Neural cell (in vitro differentiated cells): Measurements from ENCODE around the gene OSBPL5. TPM values are rescaled to one million over a fixed set of nuclear protein-coding genes. Genes with fewer than 3 reads are reported as not detected.

Experiments
- H2AFZ ChIP-seq: fragments of 200-600, 300-800 bp; sonication (generic), shearing (Covaris generic); 2 replicates; pipeline ENCODE4 v1.6.0; 2014; ENCODE audit warnings: low read depth, mild to moderate bottlenecking, antibody characterized with exemption, low read length, moderate library complexity
- H3F3A ChIP-seq: fragments of 200-600 bp; shearing (Covaris generic); 2 replicates; pipeline ENCODE4 v1.6.1; 2016; ENCODE audit warnings: mild to moderate bottlenecking, moderate library complexity, mixed read lengths, antibody characterized with exemption, low read length; ENCODE audit not compliant: insufficient read depth, poor library complexity, severe bottlenecking
- H3K27ac ChIP-seq: fragments of 200-600, 300-800 bp; sonication (generic), shearing (Covaris generic); 2 replicates; pipeline ENCODE4 v1.5.1; 2014; ENCODE audit warnings: mild to moderate bottlenecking, low read length, moderate library complexity
- H3K27me3 ChIP-seq: fragments of 300-800, 200-600 bp; sonication (generic), shearing (Covaris generic); 2 replicates; pipeline ENCODE4 v1.6.0; 2014; ENCODE audit warnings: mild to moderate bottlenecking, low read depth, low read length, moderate library complexity; ENCODE audit not compliant: insufficient read depth
- H3K36me3 ChIP-seq: fragments of 300-800, 200-600 bp; sonication (generic), shearing (Covaris generic); 2 replicates; pipeline ENCODE4 v1.5.1; 2014; ENCODE audit warnings: mild to moderate bottlenecking, antibody characterized with exemption, low read length, moderate library complexity; ENCODE audit not compliant: insufficient read depth
- H3K4me2 ChIP-seq: fragments of 300-800, 200-600 bp; sonication (generic), shearing (Covaris generic); 2 replicates; pipeline ENCODE4 v1.6.0; 2014; ENCODE audit warnings: mild to moderate bottlenecking, low read length
- H3K4me3 ChIP-seq: fragments of 300-800, 200-600 bp; sonication (generic), shearing (Covaris generic); 2 replicates; pipeline ENCODE4 v1.5.1; 2014; ENCODE audit warnings: mild to moderate bottlenecking, low read length, moderate library complexity
- H3K79me2 ChIP-seq: fragments of 200-600 bp; shearing (Covaris generic); replicated peaks from 2 replicates; pipeline ENCODE4 v1.6.0; 2014; ENCODE audit warnings: mild to moderate bottlenecking, low read length, moderate library complexity; ENCODE audit not compliant: insufficient read depth
- H3K9ac ChIP-seq: fragments of 300-800, 200-600 bp; sonication (generic), shearing (Covaris generic); 2 replicates; pipeline ENCODE4 v1.6.1; 2016; ENCODE audit warnings: mild to moderate bottlenecking, low read length, mixed read lengths
- H3K9me2 ChIP-seq: fragments of 200-600 bp; shearing (Covaris generic); 2 replicates; pipeline ENCODE4 v1.6.1; 2016; ENCODE audit warnings: mild to moderate bottlenecking, low read length, mixed read lengths; ENCODE audit not compliant: insufficient read depth
- H3K9me3 ChIP-seq: fragments of 200-600, 300-800 bp; sonication (generic), shearing (Covaris generic); 2 replicates; pipeline ENCODE4 v1.6.1; 2016; ENCODE audit warnings: mild to moderate bottlenecking, mixed run types, low read length, moderate library complexity, mixed read lengths
- H4K20me1 ChIP-seq: fragments of 200-600 bp; shearing (Covaris generic); 2 replicates; pipeline ENCODE4 v1.6.1; 2016; ENCODE audit warnings: mild to moderate bottlenecking, mixed run types; ENCODE audit not compliant: insufficient read depth
- EP300 ChIP-seq: fragments of 450-650 bp; conservative IDR thresholded peaks from 2 replicates; pipeline ENCODE4 v1.6.1; 2014; ENCODE audit warnings: antibody characterized with exemption, mild to moderate bottlenecking, moderate library complexity; ENCODE audit not compliant: poor library complexity, severe bottlenecking
- EZH2 ChIP-seq: fragments of 200-600, 300-800 bp; shearing (Covaris generic), sonication (generic); IDR thresholded peaks from 2 replicates; pipeline ENCODE4 v1.6.1; 2014; ENCODE audit warnings: antibody characterized with exemption, low read length, borderline replicate concordance, mild to moderate bottlenecking; ENCODE audit not compliant: insufficient read depth, poor library complexity, severe bottlenecking
- MXI1 ChIP-seq: fragments of 450-650 bp; conservative IDR thresholded peaks from 2 replicates; pipeline ENCODE4 v1.6.1; 2014; ENCODE audit warnings: antibody characterized with exemption, mild to moderate bottlenecking; ENCODE audit not compliant: poor library complexity, severe bottlenecking
- POLR2AphosphoS5 ChIP-seq: IDR thresholded peaks from 2 replicates; pipeline ENCODE4 v1.6.1; 2012
- RAD21 ChIP-seq: fragments of 450-650 bp; conservative IDR thresholded peaks from 2 replicates; pipeline ENCODE4 v1.6.1; 2014; ENCODE audit warnings: antibody characterized with exemption, mild to moderate bottlenecking, moderate library complexity
- SMC3 ChIP-seq: fragments of 450-650 bp; conservative IDR thresholded peaks from 2 replicates; pipeline ENCODE4 v1.6.1; 2014; ENCODE audit warnings: antibody characterized with exemption, mild to moderate bottlenecking, moderate library complexity; ENCODE audit not compliant: poor library complexity
- TAF1 ChIP-seq: IDR thresholded peaks from 2 replicates; pipeline ENCODE4 v1.6.1; 2012; ENCODE audit warnings: low read depth
- polyA plus RNA-seq: library from polyadenylated mRNA; depleted of rRNA; stranded (reverse); fragments of >200 nt; gene quantifications from 2 replicates; pipeline ENCODE4 v1.2.3, GENCODE V29; 2014
- TF ChIP-seq, protein P1 (sequence below): IDR thresholded peaks from 2 replicates; pipeline ENCODE4 v1.6.1; 2012; ENCODE audit warnings: borderline replicate concordance
- TF ChIP-seq, protein P2 (sequence below): fragments of 450-650 bp; IDR thresholded peaks from 2 replicates; pipeline ENCODE4 v1.5.1; 2014; ENCODE audit warnings: antibody characterized with exemption, mild to moderate bottlenecking, moderate library complexity; ENCODE audit not compliant: poor library complexity, severe bottlenecking

Gene OSBPL5
- polyA plus RNA-seq, 1 donor from 2014 or later = 49.1 TPM

DNA sequence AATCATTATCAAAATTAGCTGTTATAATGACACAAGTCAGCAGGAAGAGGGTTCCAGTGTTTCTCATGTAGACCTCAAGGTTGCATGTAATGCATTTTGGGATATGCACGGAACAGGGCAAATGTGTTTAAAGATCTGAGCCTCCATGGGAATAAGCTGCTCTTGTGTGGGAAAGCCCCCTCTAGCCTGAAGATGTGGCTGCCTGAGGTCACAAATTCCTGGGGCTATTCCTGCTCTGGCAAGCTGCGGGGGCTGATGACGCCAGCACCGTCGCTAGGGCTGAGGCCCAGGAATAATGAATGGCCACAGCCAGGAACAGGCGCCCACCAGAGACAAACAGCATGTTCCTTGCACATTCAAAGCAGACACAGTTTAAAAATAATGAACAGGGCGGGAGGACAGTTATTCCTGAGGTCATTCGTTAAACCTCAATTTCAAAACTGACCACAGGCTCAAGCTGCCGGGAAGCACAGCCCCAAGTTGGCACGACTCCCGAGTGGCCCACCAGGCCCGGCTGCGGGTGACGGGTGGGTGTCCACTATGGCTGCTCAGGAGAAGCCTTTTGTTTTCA, 11.7 kb downstream of the OSBPL5 start:
- Histone ChIP-seq H3K27me3 (no peaks in the 10 kb centered on the region), H3K79me2 (peaks cover 7% of the 10 kb centered on the region), H2AFZ (no peak overlapping the region), H3F3A (no peaks in the 10 kb centered on the region), H4K20me1 (no peaks in the 10 kb centered on the region), H3K4me2 (no peak overlapping the region), H3K9me2 (no peaks in the 10 kb centered on the region), H3K36me3 (no peaks in the 10 kb centered on the region), H3K9ac (no peak overlapping the region), H3K27ac (no peak overlapping the region), H3K9me3 (no peaks in the 10 kb centered on the region), H3K4me3 (no peak overlapping the region)
- TF ChIP-seq TAF1 = no peak
- TF ChIP-seq EP300 = no peak
- TF ChIP-seq, protein P1, sequence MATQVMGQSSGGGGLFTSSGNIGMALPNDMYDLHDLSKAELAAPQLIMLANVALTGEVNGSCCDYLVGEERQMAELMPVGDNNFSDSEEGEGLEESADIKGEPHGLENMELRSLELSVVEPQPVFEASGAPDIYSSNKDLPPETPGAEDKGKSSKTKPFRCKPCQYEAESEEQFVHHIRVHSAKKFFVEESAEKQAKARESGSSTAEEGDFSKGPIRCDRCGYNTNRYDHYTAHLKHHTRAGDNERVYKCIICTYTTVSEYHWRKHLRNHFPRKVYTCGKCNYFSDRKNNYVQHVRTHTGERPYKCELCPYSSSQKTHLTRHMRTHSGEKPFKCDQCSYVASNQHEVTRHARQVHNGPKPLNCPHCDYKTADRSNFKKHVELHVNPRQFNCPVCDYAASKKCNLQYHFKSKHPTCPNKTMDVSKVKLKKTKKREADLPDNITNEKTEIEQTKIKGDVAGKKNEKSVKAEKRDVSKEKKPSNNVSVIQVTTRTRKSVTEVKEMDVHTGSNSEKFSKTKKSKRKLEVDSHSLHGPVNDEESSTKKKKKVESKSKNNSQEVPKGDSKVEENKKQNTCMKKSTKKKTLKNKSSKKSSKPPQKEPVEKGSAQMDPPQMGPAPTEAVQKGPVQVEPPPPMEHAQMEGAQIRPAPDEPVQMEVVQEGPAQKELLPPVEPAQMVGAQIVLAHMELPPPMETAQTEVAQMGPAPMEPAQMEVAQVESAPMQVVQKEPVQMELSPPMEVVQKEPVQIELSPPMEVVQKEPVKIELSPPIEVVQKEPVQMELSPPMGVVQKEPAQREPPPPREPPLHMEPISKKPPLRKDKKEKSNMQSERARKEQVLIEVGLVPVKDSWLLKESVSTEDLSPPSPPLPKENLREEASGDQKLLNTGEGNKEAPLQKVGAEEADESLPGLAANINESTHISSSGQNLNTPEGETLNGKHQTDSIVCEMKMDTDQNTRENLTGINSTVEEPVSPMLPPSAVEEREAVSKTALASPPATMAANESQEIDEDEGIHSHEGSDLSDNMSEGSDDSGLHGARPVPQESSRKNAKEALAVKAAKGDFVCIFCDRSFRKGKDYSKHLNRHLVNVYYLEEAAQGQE = no peak
- no peak for TF ChIP-seq EZH2
- no peak for TF ChIP-seq POLR2AphosphoS5
- TF ChIP-seq, protein P2, sequence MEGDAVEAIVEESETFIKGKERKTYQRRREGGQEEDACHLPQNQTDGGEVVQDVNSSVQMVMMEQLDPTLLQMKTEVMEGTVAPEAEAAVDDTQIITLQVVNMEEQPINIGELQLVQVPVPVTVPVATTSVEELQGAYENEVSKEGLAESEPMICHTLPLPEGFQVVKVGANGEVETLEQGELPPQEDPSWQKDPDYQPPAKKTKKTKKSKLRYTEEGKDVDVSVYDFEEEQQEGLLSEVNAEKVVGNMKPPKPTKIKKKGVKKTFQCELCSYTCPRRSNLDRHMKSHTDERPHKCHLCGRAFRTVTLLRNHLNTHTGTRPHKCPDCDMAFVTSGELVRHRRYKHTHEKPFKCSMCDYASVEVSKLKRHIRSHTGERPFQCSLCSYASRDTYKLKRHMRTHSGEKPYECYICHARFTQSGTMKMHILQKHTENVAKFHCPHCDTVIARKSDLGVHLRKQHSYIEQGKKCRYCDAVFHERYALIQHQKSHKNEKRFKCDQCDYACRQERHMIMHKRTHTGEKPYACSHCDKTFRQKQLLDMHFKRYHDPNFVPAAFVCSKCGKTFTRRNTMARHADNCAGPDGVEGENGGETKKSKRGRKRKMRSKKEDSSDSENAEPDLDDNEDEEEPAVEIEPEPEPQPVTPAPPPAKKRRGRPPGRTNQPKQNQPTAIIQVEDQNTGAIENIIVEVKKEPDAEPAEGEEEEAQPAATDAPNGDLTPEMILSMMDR = no peak
- TF ChIP-seq MXI1 = no peak
- TF ChIP-seq RAD21 = no peak
- no peak for TF ChIP-seq SMC3

DNA sequence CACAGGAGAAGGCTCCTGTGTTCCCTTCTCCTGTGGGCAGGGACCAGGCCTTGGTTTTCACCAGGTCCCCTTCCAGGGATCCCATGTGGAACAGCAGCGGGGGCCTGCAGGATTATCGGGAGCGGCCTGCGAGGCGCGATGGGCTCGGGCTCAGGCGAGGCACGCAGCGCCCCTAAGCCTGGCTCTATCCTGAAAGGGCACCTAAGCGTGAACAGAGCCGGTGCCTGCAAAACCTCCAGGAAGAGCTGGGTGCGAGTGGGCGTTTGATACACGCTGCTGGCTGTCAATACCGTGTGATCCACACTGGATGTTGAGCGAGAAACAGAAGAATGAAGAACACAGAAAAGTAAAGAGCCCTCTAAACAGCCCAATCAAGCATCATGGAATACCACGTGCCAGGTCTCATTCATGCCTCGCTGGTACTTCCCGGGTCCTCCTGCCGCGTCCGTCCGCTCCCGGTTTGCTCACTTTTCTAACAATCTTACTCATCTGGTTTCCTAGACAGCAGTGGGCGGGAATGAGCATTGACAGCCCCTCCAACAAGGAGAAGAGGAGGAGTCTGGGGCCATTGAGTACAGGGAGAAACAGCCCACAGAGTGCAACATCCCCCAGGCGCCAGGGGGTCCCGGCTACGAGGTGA, 12.5 kb downstream of the OSBPL5 start:
- Histone ChIP-seq H4K20me1 (no peaks in the 10 kb centered on the region), H3K79me2 (peaks cover 7% of the 10 kb centered on the region), H3K9ac (no peak overlapping the region), H3K27ac (no peak overlapping the region), H3K9me3 (no peaks in the 10 kb centered on the region), H3K4me2 (no peak overlapping the region), H3K4me3 (no peak overlapping the region), H3K27me3 (no peaks in the 10 kb centered on the region), H2AFZ (no peak overlapping the region), H3K36me3 (no peaks in the 10 kb centered on the region), H3K9me2 (no peaks in the 10 kb centered on the region), H3F3A (no peaks in the 10 kb centered on the region)
- TF ChIP-seq POLR2AphosphoS5 (no peak), SMC3 (no peak), MXI1 (no peak), EP300 (no peak), TAF1 (no peak), RAD21 (no peak), EZH2 (no peak)
- TF ChIP-seq, protein P1 = no peak
- TF ChIP-seq, protein P2 = no peak
